GM12864 (cell line): ENCODE results near the gene C1QTNF2.
A peak's percentile ranks its signal among the peaks of the same experiment; 100 is the strongest.

Experiments
- DNase-seq: peaks from one replicate; pipeline ENCODE4 v3.0.0-alpha.2; 2011; ENCODE audit warnings: low read depth
- H3K4me3 ChIP-seq: 2 replicates; pipeline ENCODE4 v1.5.1; 2011; ENCODE audit warnings: mild to moderate bottlenecking, low read depth, low read length, control low read depth
- CTCF ChIP-seq: IDR thresholded peaks from 2 replicates; pipeline ENCODE4 v1.5.1; 2011; ENCODE audit warnings: low read depth, mild to moderate bottlenecking, moderate library complexity, low read length, control low read depth, inconsistent platforms; ENCODE audit errors: missing control alignments

Gene C1QTNF2

GRCh38 chr5:160375701-160376100 is 5.3 kb upstream of the C1QTNF2 start:
- no peak overlapping the region for H3K4me3 ChIP-seq
- no peak for DNase-seq
- TF ChIP-seq CTCF = no peak

- TF ChIP-seq CTCF = no peak
- no peak for DNase-seq
- H3K4me3 ChIP-seq = no peak overlapping the region
These were observed 4.7 kb upstream of the C1QTNF2 start for GRCh38 chr5:160375166-160375565.

GRCh38 chr5:160371294-160371693 is 868 bp upstream of the C1QTNF2 start:
- no peak for DNase-seq
- no peak overlapping the region for H3K4me3 ChIP-seq
- no peak for TF ChIP-seq CTCF

GRCh38 chr5:160370713-160371034 is 248 bp upstream of the C1QTNF2 start:
- no peak for TF ChIP-seq CTCF
- peak overlapping the region; percentile 54 for H3K4me3 ChIP-seq
- no peak for DNase-seq

GRCh38 chr5:160367885-160368284 is 2.5 kb downstream of the C1QTNF2 start:
- H3K4me3 ChIP-seq = no peak overlapping the region
- TF ChIP-seq CTCF = no peak
- no peak for DNase-seq

- no peak for TF ChIP-seq CTCF
- H3K4me3 ChIP-seq = no peak overlapping the region
- no peak for DNase-seq
These were observed 3.2 kb downstream of the C1QTNF2 start for GRCh38 chr5:160367261-160367660.

GRCh38 chr5:160366230-160366629 is 4.2 kb downstream of the C1QTNF2 start:
- H3K4me3 ChIP-seq = no peak overlapping the region
- TF ChIP-seq CTCF = no peak
- no peak for DNase-seq
